SK-N-MC (cell line): ENCODE data around the gene ZNF236.

ENCODE experiments used
- EZH2 ChIP-seq: fragments of 200-600 bp; sonication (generic); IDR thresholded peaks from one replicate; pipeline ENCODE4 v1.6.1; 2017; ENCODE audit warnings: antibody characterized with exemption
- FOXP2 ChIP-seq: optimal IDR thresholded peaks from 2 replicates; pipeline ENCODE3; 2011; ENCODE audit warnings: mild to moderate bottlenecking, moderate library complexity; ENCODE audit not compliant: insufficient read depth; ENCODE audit errors: extremely low read length, control extremely low read depth

DNA sequence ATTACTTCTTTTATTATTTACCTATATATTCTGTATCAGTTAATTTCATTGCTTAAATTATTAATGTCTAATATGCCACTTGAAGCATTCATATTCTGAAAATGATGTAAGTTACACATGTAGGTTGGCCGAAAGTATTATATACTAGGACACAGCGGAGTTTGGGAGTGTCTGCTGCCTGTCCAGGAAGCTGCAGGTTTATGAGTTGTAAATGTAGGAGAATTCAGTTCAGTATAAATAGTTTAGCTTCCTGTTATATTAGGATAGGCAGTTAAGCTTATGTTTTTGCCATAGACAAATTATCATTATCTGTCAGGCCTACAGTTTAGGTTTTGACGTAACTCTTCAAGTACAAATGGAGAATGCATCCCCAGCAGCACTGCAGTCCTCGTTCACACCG, 18.9 kb upstream of the ZNF236 start:
- TF ChIP-seq FOXP2 (no peak), EZH2 (no peak)
